ENCODE measurements around the gene NUDT4.

DNA sequence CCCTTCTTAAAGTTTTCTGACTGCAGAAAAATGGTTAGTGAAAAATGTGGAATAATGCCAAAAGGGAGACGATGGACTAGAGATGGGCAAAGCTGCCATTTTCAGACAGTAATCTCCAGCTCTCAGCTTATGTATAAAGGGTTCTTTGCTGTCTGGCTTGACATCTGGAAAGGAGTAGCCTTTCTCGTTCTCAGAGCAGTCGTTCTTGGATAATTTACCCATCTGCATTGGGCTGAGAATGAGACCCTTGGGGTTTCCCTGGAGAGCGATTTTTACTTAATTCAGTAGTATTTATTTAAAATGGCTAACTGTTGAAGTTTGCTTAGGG, 1.2 kb downstream of the NUDT4 start:
- TF ChIP-seq POLR2AphosphoS5 (IDR thresholded peaks at IDR 0.05; ENCODE audit: borderline replicate concordance, low read depth, low read length) (no peak), FOXP2 (optimal IDR thresholded peaks at IDR 0.05; ENCODE audit: control extremely low read depth, extremely low read length, insufficient read depth) (no peak), EZH2 (IDR thresholded peaks at IDR 0.05) (no peak)
